Mucosa of stomach (tissue), 1 donor: ENCODE measurements around the gene RING1.
"Not testable (repeated sequence)": the region's sequence is repeated elsewhere in the genome, so short reads cannot be mapped to it uniquely, and the experiment has no call there.

ENCODE experiments used
- H3K27me3 ChIP-seq: one replicate; pipeline ENCODE4 v1.7.0; 2013; ENCODE audit warnings: mild to moderate bottlenecking, low read length; ENCODE audit not compliant: control insufficient read depth, insufficient read depth
- H3K36me3 ChIP-seq: one replicate; pipeline ENCODE4 v1.7.0; 2013; ENCODE audit warnings: low read length; ENCODE audit not compliant: control insufficient read depth, insufficient read depth
- H3K4me1 ChIP-seq: one replicate; pipeline ENCODE4 v1.7.0; 2013; ENCODE audit warnings: mild to moderate bottlenecking, low read length; ENCODE audit not compliant: control insufficient read depth, insufficient read depth
- H3K4me3 ChIP-seq: one replicate; pipeline ENCODE4 v1.7.0; 2013; ENCODE audit warnings: low read length
- H3K9ac ChIP-seq: one replicate; pipeline ENCODE4 v1.7.0; 2013; ENCODE audit warnings: mild to moderate bottlenecking, low read length, moderate library complexity
- H3K9me3 ChIP-seq: one replicate; pipeline ENCODE4 v1.7.0; 2013; ENCODE audit warnings: mild to moderate bottlenecking, low read length, moderate library complexity; ENCODE audit not compliant: control insufficient read depth
- donor health status: Pancreatic carcinoma.

Gene RING1

DNA sequence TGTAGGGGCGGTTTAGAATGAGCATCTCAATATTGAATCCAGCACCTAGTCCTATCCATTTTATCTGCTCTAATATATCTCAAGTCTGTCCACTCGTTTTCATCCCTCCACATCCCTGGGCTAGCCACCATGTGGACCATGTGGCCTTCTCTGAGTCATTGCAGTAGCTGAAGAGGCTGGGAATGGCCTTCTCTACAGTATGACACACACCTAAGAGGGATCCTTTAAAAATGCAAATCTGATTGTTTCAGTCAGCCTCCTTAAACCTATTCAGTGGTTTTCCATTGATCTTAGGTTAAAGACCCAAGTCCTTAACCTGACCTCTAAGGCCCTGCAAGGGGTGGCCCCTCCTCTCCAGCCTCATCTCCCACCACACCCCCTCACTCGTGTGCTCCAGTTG is 9.4 kb downstream of the RING1 start:
- Histone ChIP-seq H3K27me3 (peaks cover 16% of the 10 kb centered on the region), H3K9me3 (no peaks in the 10 kb centered on the region), H3K9ac (no peak overlapping the region), H3K4me3 (no peak overlapping the region), H3K36me3 (no peaks in the 10 kb centered on the region), H3K4me1 (peaks cover 12% of the 10 kb centered on the region)

DNA sequence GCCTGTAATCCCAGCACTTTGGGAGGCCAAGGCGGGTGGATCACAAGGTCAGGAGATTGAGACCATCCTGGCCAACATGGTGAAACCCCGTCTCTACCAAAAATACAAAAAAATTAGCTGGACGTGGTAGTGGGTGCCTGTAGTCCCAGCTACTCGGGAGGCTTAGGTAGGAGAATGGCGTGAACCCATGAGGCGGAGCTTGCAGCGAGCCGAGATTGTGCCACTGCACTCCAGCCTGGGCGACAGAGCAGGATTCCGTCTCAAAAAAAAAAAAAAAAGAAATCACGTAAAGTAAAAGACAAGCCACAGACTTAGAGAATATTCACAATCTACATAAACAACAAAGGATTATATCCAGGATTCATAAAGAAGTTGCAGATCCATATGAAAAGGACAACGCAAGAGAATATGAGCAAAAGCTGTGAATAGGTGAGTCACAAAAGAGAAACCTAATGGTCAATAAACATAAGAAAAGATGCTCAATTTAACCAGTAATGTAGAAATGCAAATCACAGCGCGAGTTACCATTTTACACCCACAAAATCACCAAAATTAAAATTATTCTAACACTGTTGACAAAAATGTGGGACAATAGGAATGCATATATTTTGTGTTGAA is 18.3 kb downstream of the RING1 start:
- not testable (repeated sequence) for H3K4me1 ChIP-seq, H3K9me3 ChIP-seq, H3K36me3 ChIP-seq, H3K4me3 ChIP-seq, H3K9ac ChIP-seq, H3K27me3 ChIP-seq

DNA sequence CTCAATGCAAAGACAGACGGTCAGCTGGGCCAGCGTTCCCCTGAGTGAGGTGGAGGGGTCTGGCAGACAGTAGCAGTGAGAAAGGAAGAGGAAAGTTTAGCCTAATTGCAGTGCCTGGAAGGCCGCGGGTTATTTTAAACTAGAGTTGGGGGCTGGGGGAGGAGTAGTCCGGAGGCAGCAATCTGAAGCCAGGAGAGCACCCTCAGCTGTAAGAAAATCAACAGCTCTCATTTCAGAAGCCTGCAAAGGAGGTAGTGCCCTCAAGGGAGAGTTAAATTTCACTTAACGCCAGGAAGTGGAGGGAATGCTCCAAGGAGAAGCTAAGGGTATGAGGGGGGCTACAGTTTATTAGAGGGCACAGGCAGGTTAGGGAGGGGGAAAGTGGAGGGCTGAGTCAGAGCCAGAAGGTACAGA is 26.9 kb downstream of the RING1 start:
- Histone ChIP-seq H3K27me3 (peaks cover 13% of the 10 kb centered on the region), H3K9me3 (no peaks in the 10 kb centered on the region), H3K9ac (no peak overlapping the region), H3K4me1 (no peaks in the 10 kb centered on the region), H3K36me3 (no peaks in the 10 kb centered on the region), H3K4me3 (no peak overlapping the region)

DNA sequence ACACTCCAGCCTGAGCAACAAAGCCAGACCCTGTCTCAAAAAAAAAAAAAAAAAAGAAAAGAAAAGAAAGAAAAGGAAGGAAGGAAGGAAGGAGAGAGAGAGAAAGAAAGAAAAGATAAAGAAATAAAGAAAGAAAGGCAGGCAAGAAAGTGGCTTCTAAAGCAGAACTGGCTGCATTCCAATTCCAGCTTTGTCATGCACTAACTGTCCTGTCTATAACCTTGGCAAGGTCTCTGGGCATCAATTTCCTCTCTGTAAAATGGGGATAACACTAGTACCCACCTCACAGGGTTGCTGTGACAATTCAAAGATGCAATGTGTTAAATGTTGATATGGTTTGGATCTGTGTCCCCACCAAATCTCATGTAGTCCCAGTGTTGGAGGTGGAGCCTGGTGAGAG is 28.0 kb downstream of the RING1 start:
- no peak overlapping the region for H3K9ac ChIP-seq
- no peaks in the 10 kb centered on the region for H3K9me3 ChIP-seq
- no peaks in the 10 kb centered on the region for H3K4me1 ChIP-seq
- no peak overlapping the region for H3K4me3 ChIP-seq
- H3K27me3 ChIP-seq, result peaks cover 13% of the 10 kb centered on the region
- no peaks in the 10 kb centered on the region for H3K36me3 ChIP-seq

DNA sequence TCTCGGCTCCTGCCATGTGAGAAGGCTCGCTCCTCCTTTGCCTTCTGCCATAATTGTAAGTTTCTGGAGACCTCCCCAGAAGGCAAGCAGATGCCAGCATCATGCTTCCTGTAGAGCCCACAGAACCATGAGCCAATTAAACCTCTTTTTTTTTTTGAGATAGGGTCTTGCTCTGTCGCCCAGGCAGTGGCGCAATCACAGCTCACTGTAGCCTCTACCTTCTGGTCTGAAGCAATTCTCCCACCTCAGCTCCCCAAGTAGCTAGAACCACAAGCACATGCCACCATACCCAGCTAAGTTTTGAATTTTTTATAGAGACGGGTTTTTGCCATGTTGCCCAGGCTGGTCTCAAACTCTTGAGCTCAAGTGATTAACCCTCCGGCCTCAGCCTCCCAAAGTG is 28.6 kb downstream of the RING1 start:
- H3K9me3 ChIP-seq, result no peaks in the 10 kb centered on the region
- H3K27me3 ChIP-seq, result peaks cover 13% of the 10 kb centered on the region
- H3K36me3 ChIP-seq, result no peaks in the 10 kb centered on the region
- H3K9ac ChIP-seq, result no peak overlapping the region
- no peak overlapping the region for H3K4me3 ChIP-seq
- no peaks in the 10 kb centered on the region for H3K4me1 ChIP-seq

DNA sequence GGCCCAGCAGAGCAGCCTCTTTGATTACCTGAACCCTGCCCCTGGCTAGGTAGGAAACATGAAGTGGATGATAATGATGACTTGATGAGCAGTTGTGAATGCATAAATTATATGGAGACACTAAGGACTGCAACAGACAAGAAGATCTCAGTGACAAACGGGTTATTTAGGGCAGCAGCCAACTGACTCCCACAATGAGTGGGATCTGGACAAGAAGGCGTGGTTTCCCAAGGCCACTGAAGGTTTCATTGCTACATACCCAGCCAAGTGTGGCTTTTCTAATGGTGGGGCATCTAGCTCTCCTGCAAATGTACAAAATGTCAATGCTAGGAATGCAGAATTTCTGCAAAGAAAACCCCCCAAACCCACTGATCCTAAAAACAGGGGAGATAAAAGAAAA is 29.4 kb downstream of the RING1 start:
- peaks cover 9% of the 10 kb centered on the region for H3K27me3 ChIP-seq
- H3K9ac ChIP-seq, result no peak overlapping the region
- H3K36me3 ChIP-seq, result no peaks in the 10 kb centered on the region
- no peaks in the 10 kb centered on the region for H3K4me1 ChIP-seq
- H3K4me3 ChIP-seq, result no peak overlapping the region
- H3K9me3 ChIP-seq, result no peaks in the 10 kb centered on the region

DNA sequence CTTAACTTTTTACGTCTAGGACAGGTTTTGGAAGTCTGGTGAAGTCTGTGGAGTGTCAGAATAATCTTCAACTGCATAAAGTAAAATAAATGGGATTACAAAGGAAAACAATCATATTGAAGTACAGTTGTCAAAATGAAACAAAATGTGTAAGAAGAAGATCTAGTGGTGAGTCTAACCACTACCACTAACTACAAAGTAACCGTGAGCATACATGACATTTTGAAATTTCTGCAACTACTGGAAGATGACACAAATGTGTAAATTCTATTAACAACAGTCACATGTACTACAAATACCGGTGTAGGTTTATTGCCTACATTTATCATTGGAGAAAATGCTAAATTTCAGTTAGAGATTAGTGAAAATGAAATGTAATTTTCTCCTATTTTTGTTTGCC is 33.7 kb downstream of the RING1 start:
- Histone ChIP-seq H3K27me3 (no peaks in the 10 kb centered on the region), H3K9me3 (no peaks in the 10 kb centered on the region), H3K4me3 (no peak overlapping the region), H3K36me3 (no peaks in the 10 kb centered on the region), H3K4me1 (no peaks in the 10 kb centered on the region), H3K9ac (no peak overlapping the region)

DNA sequence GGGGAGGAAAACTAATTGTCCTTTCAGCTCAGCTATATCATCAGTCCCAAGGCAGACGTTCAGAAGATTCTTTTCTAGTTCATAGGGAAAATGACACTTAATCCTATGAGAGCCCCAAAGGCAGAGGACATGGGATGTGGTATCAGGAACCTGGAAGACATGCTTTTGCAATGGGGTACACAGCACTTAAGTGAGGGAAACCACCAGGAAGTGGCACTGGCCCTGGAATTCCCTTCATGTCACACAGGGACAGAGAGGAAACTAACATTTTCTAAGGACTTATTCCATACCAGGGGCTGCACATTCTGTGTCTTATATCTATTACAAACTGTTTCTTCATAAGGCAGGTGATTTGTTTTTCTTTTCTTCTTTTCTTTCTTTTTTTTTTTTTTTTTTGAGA is 35.2 kb downstream of the RING1 start:
- no peak overlapping the region for H3K9ac ChIP-seq
- peaks cover 6% of the 10 kb centered on the region for H3K4me1 ChIP-seq
- no peak overlapping the region for H3K4me3 ChIP-seq
- H3K9me3 ChIP-seq, result no peaks in the 10 kb centered on the region
- no peaks in the 10 kb centered on the region for H3K27me3 ChIP-seq
- H3K36me3 ChIP-seq, result no peaks in the 10 kb centered on the region

DNA sequence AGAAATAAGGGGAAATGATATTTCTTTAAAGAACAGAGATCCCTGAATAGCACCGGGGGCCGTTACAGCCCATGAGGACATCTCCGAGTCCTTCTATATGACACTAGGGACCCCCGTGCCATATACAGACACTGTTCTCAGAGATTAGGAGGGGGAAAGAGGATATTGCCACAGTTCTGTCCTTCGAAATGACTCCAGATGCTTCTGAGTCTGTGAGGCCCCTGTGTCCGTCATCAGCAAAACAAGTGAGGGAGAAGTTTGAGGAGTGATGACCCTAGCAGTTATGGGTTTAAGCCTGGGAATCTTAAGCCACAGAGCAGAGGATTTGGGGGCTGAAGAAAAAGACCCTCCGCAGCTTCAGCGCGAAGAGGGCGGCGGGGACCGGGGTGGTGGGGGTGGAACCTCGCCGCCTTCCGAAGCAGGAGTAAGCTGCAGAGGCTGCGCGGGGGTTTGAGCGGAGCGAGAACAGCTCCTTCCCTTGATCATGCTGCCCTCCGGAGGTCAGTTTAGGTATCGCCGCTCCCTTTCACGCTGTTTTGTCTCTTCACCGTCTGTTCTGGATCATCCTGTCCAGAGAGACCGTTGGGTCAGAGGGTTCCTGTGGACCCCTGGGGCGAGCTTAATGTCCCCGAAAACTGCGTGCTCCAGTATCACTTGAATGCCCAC is 39.8 kb downstream of the RING1 start:
- Histone ChIP-seq H3K4me3 (peak overlapping the region; percentile 56), H3K9me3 (no peaks in the 10 kb centered on the region), H3K36me3 (no peaks in the 10 kb centered on the region), H3K27me3 (no peaks in the 10 kb centered on the region), H3K9ac (peak overlapping the region; percentile 50), H3K4me1 (peaks cover 25% of the 10 kb centered on the region)

DNA sequence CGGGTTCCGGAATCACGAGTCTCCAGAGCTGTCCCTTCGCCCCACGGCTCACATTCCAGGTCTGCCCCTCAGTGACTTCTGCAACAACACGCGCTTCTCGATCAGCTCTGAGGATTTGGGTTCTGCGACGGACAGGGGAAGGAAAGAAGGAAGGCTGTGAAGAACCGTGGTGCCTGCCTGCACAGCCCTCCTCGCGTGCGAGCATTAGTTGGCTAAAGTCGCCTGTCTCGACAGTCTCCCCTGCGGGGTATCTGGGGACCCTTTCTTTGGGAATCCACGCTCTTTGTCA is 40.3 kb downstream of the RING1 start:
- H3K36me3 ChIP-seq, result no peaks in the 10 kb centered on the region
- no peaks in the 10 kb centered on the region for H3K9me3 ChIP-seq
- peak overlapping the region; percentile 56 for H3K4me3 ChIP-seq
- no peaks in the 10 kb centered on the region for H3K27me3 ChIP-seq
- H3K4me1 ChIP-seq, result peaks cover 25% of the 10 kb centered on the region
- peak overlapping the region; percentile 50 for H3K9ac ChIP-seq

DNA sequence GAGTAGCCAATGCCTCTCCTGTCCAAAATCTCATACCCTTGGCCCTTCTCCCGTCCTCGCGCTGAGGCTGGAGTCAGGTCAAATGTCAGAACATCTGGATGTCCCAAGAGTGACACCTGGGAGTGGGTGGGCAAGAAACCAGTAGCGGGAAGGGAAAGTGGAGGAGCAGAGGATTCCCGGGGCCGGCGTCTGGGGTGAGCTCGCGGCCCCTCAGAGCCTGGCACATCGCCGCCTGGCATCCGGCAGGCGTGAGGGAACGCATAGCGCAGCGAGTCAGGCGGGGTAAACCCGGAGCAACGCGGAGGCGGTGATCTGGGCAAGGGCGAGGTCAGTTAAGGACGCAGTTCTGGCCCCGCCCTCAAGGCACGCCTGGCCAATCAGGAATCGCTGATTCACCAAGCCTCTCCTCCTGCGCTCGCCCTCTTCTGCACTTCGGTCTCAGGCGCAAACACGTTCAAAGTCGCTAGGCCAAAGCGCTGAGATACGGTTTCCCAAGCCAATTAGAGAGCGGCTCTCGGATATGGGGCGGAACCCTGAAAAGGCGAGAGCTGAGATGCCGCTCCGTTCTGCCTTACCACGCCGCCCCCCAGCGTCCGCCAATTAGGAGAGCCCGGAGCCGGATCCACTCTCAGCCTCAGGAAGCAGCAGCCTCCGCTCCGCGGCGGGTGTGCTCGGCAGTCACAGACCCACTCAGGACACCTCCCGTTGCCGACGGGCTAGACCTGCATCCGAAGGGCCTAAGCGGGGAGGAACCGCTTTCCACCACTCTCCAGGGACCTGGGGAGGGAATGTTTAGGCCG is 40.8 kb downstream of the RING1 start:
- no peaks in the 10 kb centered on the region for H3K9me3 ChIP-seq
- peak overlapping the region; percentile 56 for H3K4me3 ChIP-seq
- peaks cover 25% of the 10 kb centered on the region for H3K4me1 ChIP-seq
- H3K36me3 ChIP-seq, result no peaks in the 10 kb centered on the region
- H3K9ac ChIP-seq, result peak overlapping the region; percentile 92
- no peaks in the 10 kb centered on the region for H3K27me3 ChIP-seq

DNA sequence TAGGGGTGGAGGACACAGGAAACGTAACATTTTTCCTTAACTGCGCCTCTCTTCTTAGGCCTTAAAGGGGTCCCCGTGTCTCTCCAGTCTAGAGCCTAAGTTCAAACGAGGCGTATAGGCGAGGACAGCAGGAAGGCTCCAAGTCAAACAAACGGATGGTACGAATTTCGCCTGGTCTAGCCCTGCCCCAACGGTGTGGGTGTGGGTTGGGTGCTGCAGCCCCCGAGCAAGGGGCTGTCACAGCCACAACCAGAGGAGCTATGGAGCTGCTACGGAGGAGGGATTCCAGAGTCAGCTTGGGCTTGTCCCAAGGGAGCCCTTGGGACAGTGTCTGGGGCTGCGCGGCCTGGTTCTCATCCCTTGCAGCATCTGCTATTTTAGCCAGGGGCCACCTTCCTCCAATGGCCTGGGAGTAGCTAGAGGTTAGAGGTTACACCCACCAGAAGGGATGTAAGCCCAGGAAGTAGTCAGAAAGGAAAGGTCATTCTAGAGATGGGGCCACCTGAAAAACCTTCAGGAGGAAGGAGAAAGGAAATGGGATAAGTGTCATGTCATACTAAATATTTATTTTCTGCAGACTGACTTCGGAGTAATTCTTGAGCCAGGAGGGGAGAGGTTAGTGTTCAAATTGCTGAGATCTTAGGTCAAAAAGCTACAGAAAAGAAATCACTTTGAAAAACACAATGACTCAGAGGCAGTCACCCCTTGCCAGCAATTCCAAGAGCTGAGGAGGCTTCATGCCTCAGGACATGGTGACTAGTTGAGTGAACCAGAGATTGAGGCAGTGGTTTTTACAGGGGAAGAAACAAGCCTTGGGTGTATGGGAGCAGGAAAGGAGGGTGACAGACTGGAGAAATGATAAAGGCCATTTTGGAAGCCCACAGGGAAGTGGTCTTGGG is 41.7 kb downstream of the RING1 start:
- no peaks in the 10 kb centered on the region for H3K36me3 ChIP-seq
- no peaks in the 10 kb centered on the region for H3K9me3 ChIP-seq
- peaks cover 25% of the 10 kb centered on the region for H3K4me1 ChIP-seq
- H3K4me3 ChIP-seq, result peak overlapping the region; percentile 38
- H3K27me3 ChIP-seq, result no peaks in the 10 kb centered on the region
- H3K9ac ChIP-seq, result peak overlapping the region; percentile 92
